DND-41 (cell line): ENCODE results near the gene KNDC1.

Experiments
- ATAC-seq: fragments of 200-7000 bp; cut with Tn5 transposase; 3 replicates; pipeline ENCODE4 v1.9.1; 2021; ENCODE audit warnings: low read depth; ENCODE audit not compliant: insufficient read depth
- DNase-seq: peaks from one replicate; pipeline ENCODE4 v3.0.0-alpha.2; 2020
- H2AFZ ChIP-seq: 2 replicates; pipeline ENCODE4 v1.6.0; 2012; ENCODE audit warnings: low read depth, low read length
- H3K27ac ChIP-seq: 2 replicates; pipeline ENCODE4 v1.5.1; 2012; ENCODE audit warnings: low read length, inconsistent platforms
- H3K27me3 ChIP-seq: fragments of 200-600 bp; sonication (generic); 2 replicates; pipeline ENCODE4 v1.6.0; 2012; ENCODE audit warnings: low read length, mild to moderate bottlenecking, inconsistent platforms; ENCODE audit not compliant: insufficient read depth, poor library complexity
- H3K36me3 ChIP-seq: 2 replicates; pipeline ENCODE4 v1.5.1; 2012; ENCODE audit warnings: low read length, inconsistent platforms; ENCODE audit not compliant: insufficient read depth
- H3K4me1 ChIP-seq: 2 replicates; pipeline ENCODE4 v1.5.1; 2012; ENCODE audit warnings: mild to moderate bottlenecking, low read length; ENCODE audit not compliant: insufficient read depth
- H3K4me2 ChIP-seq: 2 replicates; pipeline ENCODE4 v1.6.0; 2012; ENCODE audit warnings: mild to moderate bottlenecking, moderate library complexity, low read length, inconsistent platforms; ENCODE audit not compliant: insufficient read depth
- H3K4me3 ChIP-seq, 2 experiments: fragments of 200-600 bp in 1 of 2; shearing (Covaris generic) in 1 of 2; 2 replicates each; pipeline ENCODE4 v1.5.1; 2012 to 2016; ENCODE audit warnings: inconsistent platforms in 2 of 2, low read length in 2 of 2, mild to moderate bottlenecking in 2 of 2, low read depth in 1 of 2, moderate library complexity in 1 of 2
- H3K79me2 ChIP-seq: 2 replicates; pipeline ENCODE4 v1.6.0; 2012; ENCODE audit warnings: low read length, inconsistent platforms; ENCODE audit not compliant: insufficient read depth
- H3K9ac ChIP-seq: 2 replicates; pipeline ENCODE4 v1.6.0; 2012; ENCODE audit warnings: low read depth, mild to moderate bottlenecking, inconsistent platforms, low read length, moderate library complexity
- H3K9me3 ChIP-seq: 2 replicates; pipeline ENCODE4 v1.5.1; 2012; ENCODE audit warnings: low read length, moderate library complexity, mild to moderate bottlenecking, inconsistent platforms; ENCODE audit not compliant: insufficient read depth, severe bottlenecking
- H4K20me1 ChIP-seq: 2 replicates; pipeline ENCODE4 v1.6.0; 2012; ENCODE audit warnings: low read length; ENCODE audit not compliant: insufficient read depth
- CTCF ChIP-seq: IDR thresholded peaks from 2 replicates; pipeline ENCODE4 v1.5.1; 2012; ENCODE audit warnings: borderline replicate concordance, low read length, moderate library complexity, mild to moderate bottlenecking; ENCODE audit not compliant: poor library complexity, severe bottlenecking; ENCODE audit errors: extremely low read depth
- EZH2 ChIP-seq: IDR thresholded peaks from 3 replicates; pipeline ENCODE4 v1.6.1; 2012; ENCODE audit warnings: borderline replicate concordance, low read depth, mild to moderate bottlenecking, moderate library complexity, low read length, inconsistent platforms; ENCODE audit not compliant: severe bottlenecking

Gene KNDC1

GRCh38 chr10:133272301-133272963, 112.4 kb downstream of the KNDC1 start:
- TF ChIP-seq EZH2 (no peak), CTCF (no peak)
- H3K27ac ChIP-seq: no peak overlapping the region
- H3K4me1 ChIP-seq: no peaks in the 10 kb centered on the region
- H2AFZ ChIP-seq: no peak overlapping the region
- H3K9ac ChIP-seq: no peak overlapping the region
- ATAC-seq (no peak), DNase-seq (no peak)
- H3K27me3 ChIP-seq: no peaks in the 10 kb centered on the region
- H3K79me2 ChIP-seq: no peaks in the 10 kb centered on the region
- peaks cover 20% of the 10 kb centered on the region for H3K36me3 ChIP-seq
- H4K20me1 ChIP-seq: no peaks in the 10 kb centered on the region; the same call in 1 of the 2 replicates
- no peak overlapping the region for H3K4me2 ChIP-seq
- H3K9me3 ChIP-seq: no peaks in the 10 kb centered on the region
- no peak overlapping the region for H3K4me3 ChIP-seq

GRCh38 chr10:133272964-133273420, 113.0 kb downstream of the KNDC1 start:
- Histone ChIP-seq H3K4me2 (no peak overlapping the region), H3K27me3 (no peaks in the 10 kb centered on the region), H2AFZ (no peak overlapping the region), H3K27ac (no peak overlapping the region), H3K36me3 (peaks cover 20% of the 10 kb centered on the region), H3K4me1 (no peaks in the 10 kb centered on the region), H3K79me2 (no peaks in the 10 kb centered on the region), H3K9ac (no peak overlapping the region), H3K4me3 (no peak overlapping the region), H4K20me1 (peaks cover 2% of the 10 kb centered on the region; the same call in 1 of the 2 replicates), H3K9me3 (no peaks in the 10 kb centered on the region)
- no peak for DNase-seq
- TF ChIP-seq CTCF: no peak
- no peak for TF ChIP-seq EZH2
- ATAC-seq: no peak

GRCh38 chr10:133273534-133274143, 113.6 kb downstream of the KNDC1 start:
- no peak overlapping the region for H3K4me2 ChIP-seq
- H3K27me3 ChIP-seq: no peaks in the 10 kb centered on the region
- no peak for TF ChIP-seq CTCF
- no peak for TF ChIP-seq EZH2
- ATAC-seq: no peak
- no peaks in the 10 kb centered on the region for H3K4me1 ChIP-seq
- H3K9ac ChIP-seq: no peak overlapping the region
- no peak overlapping the region for H2AFZ ChIP-seq
- no peaks in the 10 kb centered on the region for H3K79me2 ChIP-seq
- no peak overlapping the region for H3K4me3 ChIP-seq
- no peak overlapping the region for H3K27ac ChIP-seq
- DNase-seq: no peak
- no peaks in the 10 kb centered on the region for H3K9me3 ChIP-seq
- H4K20me1 ChIP-seq: peaks cover 4% of the 10 kb centered on the region; the same call in 1 of the 2 replicates
- H3K36me3 ChIP-seq: peaks cover 17% of the 10 kb centered on the region
